H1 (cell line): ENCODE data around the gene KLHDC4. TPM values are rescaled to one million over a fixed set of nuclear protein-coding genes. Genes with fewer than 3 reads are reported as not detected.

Experiments used
- CTCF ChIA-PET: fragments of 300-600 bp; sonication (Branson Sonifier 250); formaldehyde crosslinking; loops from one replicate; lab custom pipeline; 2021; ENCODE audit not compliant: partially characterized antibody; lab: Charles Lee
- POLR2A ChIA-PET: fragments of 300-600 bp; sonication (Branson Sonifier 250); formaldehyde crosslinking; loops from one replicate; lab custom pipeline; 2021; ENCODE audit warnings: inconsistent platforms; ENCODE audit not compliant: partially characterized antibody; lab: Charles Lee
- DNase-seq, 2 experiments: peaks; one replicate each; pipeline versions ENCODE4 v3.0.0 to v3.0.0-alpha.2; 2010 to 2022; ENCODE audit warnings: low spot score in 2 of 2, low read depth in 1 of 2, mixed read lengths in 1 of 2
- FAIRE-seq: peaks from 2 replicates; lab custom pipeline; 2011; peaks lifted over from hg19 to GRCh38; lab: Jason Lieb, UNC
- H2AFZ ChIP-seq: 2 replicates; pipeline ENCODE4 v1.8.1; 2012; ENCODE audit warnings: low read length, inconsistent platforms
- H2AK5ac ChIP-seq: 2 replicates; pipeline ENCODE4 v1.6.1; 2013; ENCODE audit warnings: low read depth, low read length
- H2BK120ac ChIP-seq: replicated peaks from 2 replicates; pipeline ENCODE3; 2013; ENCODE audit warnings: low read depth, low read length, inconsistent platforms
- H2BK12ac ChIP-seq: 2 replicates; pipeline ENCODE4 v1.6.1; 2013; ENCODE audit warnings: low read depth, low read length
- H2BK15ac ChIP-seq: 2 replicates; pipeline ENCODE4 v1.6.1; 2013; ENCODE audit warnings: low read length
- H2BK20ac ChIP-seq: 2 replicates; pipeline ENCODE4 v1.6.1; 2013; ENCODE audit warnings: low read length
- H2BK5ac ChIP-seq: 2 replicates; pipeline ENCODE4 v1.6.1; 2013; ENCODE audit warnings: low read depth, low read length
- H3K14ac ChIP-seq: 2 replicates; pipeline ENCODE4 v1.6.1; 2013; ENCODE audit warnings: inconsistent platforms; ENCODE audit not compliant: insufficient read length
- H3K18ac ChIP-seq: 2 replicates; pipeline ENCODE4 v1.6.1; 2013; ENCODE audit warnings: low read length; ENCODE audit errors: extremely low read depth
- H3K23ac ChIP-seq: 2 replicates; pipeline ENCODE4 v1.6.1; 2013; ENCODE audit warnings: inconsistent platforms; ENCODE audit not compliant: insufficient read length
- H3K23me2 ChIP-seq: 2 replicates; pipeline ENCODE4 v1.6.1; 2013; ENCODE audit warnings: low read depth, low read length
- H3K27ac ChIP-seq: 2 replicates; pipeline ENCODE4 v1.6.1; 2011; ENCODE audit warnings: low read depth, low read length, inconsistent platforms
- H3K27me3 ChIP-seq, 4 experiments: replicated peaks in 1 of 4; 1 replicate in 1 of 4; 2 replicates in 3 of 4; pipeline versions ENCODE4 v1.6.1 to v1.8.1; 2011 to 2013; ENCODE audit warnings: low read length in 3 of 4, mild to moderate bottlenecking in 3 of 4, inconsistent platforms in 2 of 4, mixed read lengths in 2 of 4, moderate library complexity in 1 of 4; ENCODE audit not compliant: control insufficient read depth in 3 of 4, insufficient read depth in 3 of 4; ENCODE audit errors: extremely low read depth in 1 of 4
- H3K36me3 ChIP-seq, 4 experiments: 2 replicates each; pipeline versions ENCODE4 v1.6.1 to v1.8.1; 2011 to 2013; ENCODE audit warnings: mild to moderate bottlenecking in 4 of 4, low read length in 3 of 4, moderate library complexity in 2 of 4, control low read depth in 1 of 4, inconsistent platforms in 1 of 4; ENCODE audit not compliant: insufficient read depth in 4 of 4, control insufficient read depth in 2 of 4
- H3K4ac ChIP-seq: replicated peaks from 2 replicates; pipeline ENCODE3; 2013; ENCODE audit warnings: low read length, low read depth, mixed read lengths, inconsistent platforms; ENCODE audit not compliant: insufficient read length
- H3K4me1 ChIP-seq, 4 experiments: replicated peaks in 1 of 4; 1 replicate in 1 of 4; 2 replicates in 3 of 4; pipeline versions ENCODE4 v1.6.1 to v1.8.1; 2011 to 2013; ENCODE audit warnings: low read length in 3 of 4, inconsistent platforms in 2 of 4, mixed read lengths in 1 of 4; ENCODE audit not compliant: insufficient read depth in 4 of 4, control insufficient read depth in 3 of 4
- H3K4me2 ChIP-seq, 2 experiments: 2 replicates each; pipeline versions ENCODE4 v1.6.1 to v1.8.1; 2011 to 2013; ENCODE audit warnings: low read depth in 2 of 2, low read length in 2 of 2, control low read depth in 1 of 2, inconsistent platforms in 1 of 2, mild to moderate bottlenecking in 1 of 2; ENCODE audit not compliant: insufficient read depth in 1 of 2
- H3K4me3 ChIP-seq, 4 experiments: fragments of 200-600, 300-600 bp in 1 of 4; sonication (generic), shearing (Covaris generic), sonication (Bioruptor Twin) in 1 of 4; 2 replicates each; pipeline versions ENCODE4 v1.5.1 to v1.8.1; 2011 to 2016; ENCODE audit warnings: low read length in 4 of 4, low read depth in 3 of 4, control low read depth in 2 of 4, inconsistent platforms in 2 of 4, mild to moderate bottlenecking in 2 of 4, mixed read lengths in 1 of 4, moderate library complexity in 1 of 4; ENCODE audit not compliant: insufficient read depth in 2 of 4; ENCODE audit errors: extremely low read depth in 1 of 4
- H3K56ac ChIP-seq: replicated peaks from 2 replicates; pipeline ENCODE3; 2013; ENCODE audit warnings: low read depth, mild to moderate bottlenecking, mixed read lengths, low read length, inconsistent platforms; ENCODE audit not compliant: insufficient read length
- H3K79me1 ChIP-seq: 2 replicates; pipeline ENCODE4 v1.6.1; 2013; ENCODE audit warnings: low read depth, low read length, control low read depth
- H3K79me2 ChIP-seq, 2 experiments: 2 replicates each; pipeline versions ENCODE4 v1.6.1 to v1.8.1; 2012 to 2013; ENCODE audit warnings: low read length in 2 of 2, mild to moderate bottlenecking in 2 of 2, inconsistent platforms in 1 of 2; ENCODE audit not compliant: insufficient read depth in 2 of 2, control insufficient read depth in 1 of 2
- H3K9ac ChIP-seq, 4 experiments: replicated peaks in 1 of 4; 1 replicate in 1 of 4; 2 replicates in 3 of 4; pipeline versions ENCODE4 v1.6.1 to v1.8.1; 2011 to 2013; ENCODE audit warnings: low read depth in 3 of 4, low read length in 3 of 4, control low read depth in 2 of 4, mild to moderate bottlenecking in 2 of 4, moderate library complexity in 2 of 4, inconsistent platforms in 1 of 4; ENCODE audit errors: extremely low read depth in 1 of 4
- H3K9me3 ChIP-seq, 2 experiments: 2 replicates each; pipeline versions ENCODE4 v1.6.1 to v1.8.1; 2012 to 2013; ENCODE audit warnings: mild to moderate bottlenecking in 2 of 2, moderate library complexity in 2 of 2, control low read depth in 1 of 2, inconsistent platforms in 1 of 2, low read depth in 1 of 2, low read length in 1 of 2, mixed read lengths in 1 of 2; ENCODE audit not compliant: insufficient read depth in 2 of 2
- H4K20me1 ChIP-seq, 2 experiments: replicated peaks in 1 of 2; 2 replicates each; pipeline versions ENCODE3 to v1.8.1; 2011 to 2013; ENCODE audit warnings: inconsistent platforms in 2 of 2, low read length in 2 of 2, mild to moderate bottlenecking in 1 of 2; ENCODE audit not compliant: insufficient read depth in 2 of 2, control insufficient read depth in 1 of 2
- H4K5ac ChIP-seq: 2 replicates; pipeline ENCODE4 v1.6.1; 2013; ENCODE audit warnings: low read length, low read depth, mixed read lengths, inconsistent platforms; ENCODE audit not compliant: insufficient read length
- H4K8ac ChIP-seq: 2 replicates; pipeline ENCODE4 v1.8.0; 2013; ENCODE audit warnings: mild to moderate bottlenecking, moderate library complexity, low read length, inconsistent platforms; ENCODE audit not compliant: insufficient read depth; ENCODE audit errors: extremely low read depth
- H4K91ac ChIP-seq: replicated peaks from 2 replicates; pipeline ENCODE3; 2013; ENCODE audit warnings: low read length, mixed read lengths, inconsistent platforms; ENCODE audit not compliant: insufficient read length
- BACH1 ChIP-seq: IDR thresholded peaks from 2 replicates; pipeline ENCODE4 v1.6.1; 2012; ENCODE audit warnings: low read length, improper control_type of control experiment
- CEBPB ChIP-seq: IDR thresholded peaks from 2 replicates; pipeline ENCODE4 v1.6.1; 2012; ENCODE audit warnings: low read depth, low read length
- EP300 ChIP-seq, 2 experiments: IDR thresholded peaks; 1 replicate in 1 of 2; 2 replicates in 1 of 2; pipeline ENCODE4 v1.6.1; 2011 to 2012; ENCODE audit warnings: low read depth in 2 of 2, low read length in 2 of 2, mild to moderate bottlenecking in 2 of 2, borderline replicate concordance in 1 of 2, inconsistent platforms in 1 of 2, moderate library complexity in 1 of 2
- GTF2F1 ChIP-seq: IDR thresholded peaks from 2 replicates; pipeline ENCODE4 v1.6.1; 2012; ENCODE audit warnings: low read depth, low read length, improper control_type of control experiment, borderline replicate concordance
- PHF8 ChIP-seq: fragments of 200-600 bp; sonication (generic); conservative IDR thresholded peaks from 2 replicates; pipeline ENCODE4 v1.7.1; 2012; ENCODE audit warnings: low read depth, mild to moderate bottlenecking, inconsistent platforms, low read length, moderate library complexity
- POLR2A ChIP-seq, 2 experiments: IDR thresholded peaks; 1 replicate in 1 of 2; 2 replicates in 1 of 2; pipeline ENCODE4 v1.6.1; 2011; ENCODE audit warnings: low read depth in 2 of 2, low read length in 2 of 2, mild to moderate bottlenecking in 2 of 2; ENCODE audit errors: control extremely low read depth in 1 of 2
- RBBP5 ChIP-seq: IDR thresholded peaks from 2 replicates; pipeline ENCODE4 v1.7.1; 2012; ENCODE audit warnings: low read depth, mild to moderate bottlenecking, inconsistent platforms, low read length, moderate library complexity, borderline replicate concordance
- RFX5 ChIP-seq: IDR thresholded peaks from 2 replicates; pipeline ENCODE4 v1.6.1; 2011; ENCODE audit warnings: low read depth, low read length, improper control_type of control experiment, borderline replicate concordance
- RNF2 ChIP-seq: fragments of 200-900, 300-1000 bp; sonication (generic); IDR thresholded peaks from 2 replicates; pipeline ENCODE4 v1.7.1; 2016; ENCODE audit warnings: borderline replicate concordance, low read depth, mild to moderate bottlenecking, antibody characterized with exemption, low read length; ENCODE audit not compliant: poor library complexity, severe bottlenecking; ENCODE audit errors: missing control alignments
- SAP30 ChIP-seq: fragments of 300-600 bp; sonication (generic); IDR thresholded peaks from 2 replicates; pipeline ENCODE4 v1.7.1; 2012; ENCODE audit warnings: low read length, moderate library complexity, mild to moderate bottlenecking, inconsistent platforms; ENCODE audit not compliant: insufficient read depth, insufficient replicate concordance
- SIX5 ChIP-seq: IDR thresholded peaks from 2 replicates; pipeline ENCODE4 v1.6.1; 2011; ENCODE audit warnings: mild to moderate bottlenecking, low read depth, low read length
- SP2 ChIP-seq: IDR thresholded peaks from 2 replicates; pipeline ENCODE4 v1.6.1; 2012; ENCODE audit warnings: mild to moderate bottlenecking, low read length, inconsistent platforms
- TBP ChIP-seq: IDR thresholded peaks from 2 replicates; pipeline ENCODE4 v1.6.1; 2011; ENCODE audit warnings: low read depth, low read length, improper control_type of control experiment
- WGBS, 2 experiments: shearing (Covaris generic) in 1 of 2; methylation state at CpG; one replicate each; pipeline versions ENCODE4 v1.1.6 to v1.1.7; 2013 to 2015; ENCODE audit warnings: low lambda C conversion rate in 2 of 2, mixed read lengths in 2 of 2, inconsistent platforms in 1 of 2, low coverage in 1 of 2, missing lambda C conversion rate in 1 of 2; ENCODE audit not compliant: insufficient replicate concordance in 2 of 2, insufficient coverage in 1 of 2, insufficient read length in 1 of 2; ENCODE audit errors: extremely low coverage in 1 of 2, missing lambda C conversion rate in 1 of 2; 5-methylcytosine and 5-hydroxymethylcytosine counted together
- polyA plus RNA-seq, 7 experiments: library from polyadenylated mRNA; depleted of rRNA in 3 of 7; stranded (reverse) in 5 of 7; unstranded in 2 of 7; fragments of >200 nt in 5 of 7; fragments of 200-250 nt in 2 of 7; gene quantifications; 1 replicate in 5 of 7; 2 replicates in 1 of 7; 4 replicates in 1 of 7; pipeline versions ENCODE4 v1.2.1 to v1.2.3, GENCODE V29; 2011 to 2013; ENCODE audit warnings: missing spikeins in 2 of 7, mixed read lengths in 2 of 7
- total RNA-seq: library from RNA; stranded (reverse); fragmentation: NEBNext Ultra II Directional; extraction: Animal tissue kit (Norgen Biotek cat#: 25700); gene quantifications from 2 replicates; pipeline ENCODE4 v1.2.1, GENCODE V29; 2021
- TF ChIP-seq, protein P1 (sequence below): IDR thresholded peaks from 2 replicates; pipeline ENCODE4 v1.6.1; 2011; ENCODE audit warnings: low read length, improper control_type of control experiment

The KLHDC4 gene
- total and polyA plus RNA-seq, 2 of the 8 experiments (the other 6 are each of a cell fraction or from before 2014, with no cell fraction given): 23.7 to 63.9 TPM

DNA sequence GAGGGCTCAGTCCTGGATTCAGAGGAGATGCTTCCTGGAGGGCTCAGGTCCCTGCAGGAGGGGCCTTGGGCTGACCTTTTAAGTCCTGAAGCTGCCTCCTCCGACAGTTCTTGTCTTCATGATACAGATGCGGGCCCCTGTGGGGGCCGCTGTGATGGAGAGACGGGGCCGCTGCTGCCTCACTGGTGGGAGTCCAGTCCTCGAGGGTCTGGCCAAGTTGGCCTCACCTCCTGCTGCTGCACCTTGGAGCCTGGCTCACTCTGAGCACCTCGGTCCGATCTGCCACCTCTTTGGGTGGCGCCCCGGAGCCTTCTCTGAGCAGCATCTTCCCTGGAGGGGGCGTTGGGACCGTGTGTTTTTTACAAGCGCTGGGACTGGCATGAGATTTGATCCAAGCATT is 79.1 kb downstream of the KLHDC4 start:
- Histone ChIP-seq H3K4me2 (no peak overlapping the region), H2BK15ac (no peak overlapping the region), H2BK12ac (no peak overlapping the region), H4K91ac (no peak overlapping the region), H3K23ac (no peak overlapping the region), H2AK5ac (no peak overlapping the region), H3K36me3 (peaks cover 0 to 7% (median 0%) of the 10 kb centered on the region in 4 experiments; a peak in 1 of 8 replicates), H3K4ac (no peak overlapping the region), H3K79me1 (no peaks in the 10 kb centered on the region), H3K4me3 (no peak overlapping the region), H3K9me3 (no peaks in the 10 kb centered on the region), H3K14ac (no peak overlapping the region), H2AFZ (no peak overlapping the region), H4K5ac (no peak overlapping the region), H2BK120ac (no peak overlapping the region), H3K4me1 (no peaks in the 10 kb centered on the region; a peak in 1 of 7 replicates), H2BK20ac (no peak overlapping the region), H3K23me2 (no peaks in the 10 kb centered on the region), H3K27me3 (no peaks in the 10 kb centered on the region), H3K27ac (no peak overlapping the region), H3K79me2 (no peaks in the 10 kb centered on the region), H2BK5ac (no peak overlapping the region), H4K8ac (no peak overlapping the region), H3K9ac (no peak overlapping the region), H3K18ac (no peak overlapping the region), H3K56ac (no peak overlapping the region), H4K20me1 (peaks cover 8 to 10% of the 10 kb centered on the region in 2 experiments)
- no peak for FAIRE-seq
- no peak for DNase-seq
- CTCF ChIA-PET: no interaction called here
- 91% methylated on average over 13 of the region's 13 CpGs; no CpG with 5 or more reads in 1 of the 2 experiments for WGBS, 2 experiments
- POLR2A ChIA-PET: no interaction called here
- TF ChIP-seq BACH1 (no peak), SIX5 (no peak), CEBPB (no peak), TBP (no peak), POLR2A (IDR thresholded peaks at IDR 0.05; ENCODE audit: control extremely low read depth in 1 of 2, low read depth in 2 of 2, low read length in 2 of 2) (no peak), EP300 (IDR thresholded peaks at IDR 0.05; ENCODE audit: borderline replicate concordance in 1 of 2, low read depth in 2 of 2, low read length in 2 of 2) (no peak), GTF2F1 (no peak), SAP30 (no peak), RBBP5 (no peak), SP2 (no peak), RFX5 (no peak), RNF2 (no peak), PHF8 (no peak)
- TF ChIP-seq, protein P1, sequence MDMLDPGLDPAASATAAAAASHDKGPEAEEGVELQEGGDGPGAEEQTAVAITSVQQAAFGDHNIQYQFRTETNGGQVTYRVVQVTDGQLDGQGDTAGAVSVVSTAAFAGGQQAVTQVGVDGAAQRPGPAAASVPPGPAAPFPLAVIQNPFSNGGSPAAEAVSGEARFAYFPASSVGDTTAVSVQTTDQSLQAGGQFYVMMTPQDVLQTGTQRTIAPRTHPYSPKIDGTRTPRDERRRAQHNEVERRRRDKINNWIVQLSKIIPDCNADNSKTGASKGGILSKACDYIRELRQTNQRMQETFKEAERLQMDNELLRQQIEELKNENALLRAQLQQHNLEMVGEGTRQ: no peak
